GM21786 (cell line): ENCODE results near the gene TEDC2.
"Not testable (repeated sequence)": the region's sequence is repeated elsewhere in the genome, so short reads cannot be mapped to it uniquely, and the experiment has no call there.

Experiments
- ATAC-seq: cut with Tn5 transposase; IDR thresholded peaks from one replicate; pipeline ENCODE4 v1.9.1; 2021; ENCODE audit not compliant: unreplicated experiment

TEDC2 gene, protein sequence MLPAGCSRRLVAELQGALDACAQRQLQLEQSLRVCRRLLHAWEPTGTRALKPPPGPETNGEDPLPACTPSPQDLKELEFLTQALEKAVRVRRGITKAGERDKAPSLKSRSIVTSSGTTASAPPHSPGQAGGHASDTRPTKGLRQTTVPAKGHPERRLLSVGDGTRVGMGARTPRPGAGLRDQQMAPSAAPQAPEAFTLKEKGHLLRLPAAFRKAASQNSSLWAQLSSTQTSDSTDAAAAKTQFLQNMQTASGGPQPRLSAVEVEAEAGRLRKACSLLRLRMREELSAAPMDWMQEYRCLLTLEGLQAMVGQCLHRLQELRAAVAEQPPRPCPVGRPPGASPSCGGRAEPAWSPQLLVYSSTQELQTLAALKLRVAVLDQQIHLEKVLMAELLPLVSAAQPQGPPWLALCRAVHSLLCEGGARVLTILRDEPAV

DNA sequence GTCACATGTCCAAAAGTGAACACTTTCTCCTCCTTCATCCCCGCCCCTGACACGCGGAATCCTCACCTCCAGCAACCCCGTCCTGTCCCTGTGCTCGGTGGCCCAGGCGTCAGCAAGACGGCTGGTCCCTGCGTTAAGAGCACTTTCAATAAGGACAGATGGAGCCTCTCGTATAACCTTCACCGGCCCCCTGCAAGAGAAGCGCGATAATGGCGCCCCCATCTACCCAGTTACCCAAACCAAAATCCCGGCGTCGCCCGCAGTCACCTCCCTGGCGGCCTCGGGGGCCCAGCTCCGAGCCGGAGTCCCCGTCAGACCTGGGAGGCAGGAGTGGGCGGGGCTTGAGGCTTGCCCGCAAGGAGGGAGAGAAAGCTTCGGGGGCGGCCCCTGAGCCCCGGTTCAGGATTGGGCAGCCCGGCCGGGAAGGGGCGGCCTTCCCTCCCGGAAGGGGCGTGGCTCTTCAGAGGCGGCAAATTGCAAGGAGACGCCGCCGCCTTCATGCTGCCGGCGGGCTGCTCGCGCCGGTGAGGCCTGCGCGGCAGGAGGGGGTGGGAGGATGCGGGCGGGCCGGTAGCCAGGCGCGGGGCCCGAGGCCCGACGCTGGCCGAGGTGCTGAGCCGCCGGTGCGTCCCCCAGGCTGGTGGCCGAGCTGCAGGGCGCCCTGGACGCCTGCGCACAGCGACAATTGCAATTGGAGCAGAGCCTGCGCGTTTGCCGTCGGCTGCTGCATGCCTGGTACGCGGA is at the start of gene TEDC2:
TSS of gene TEDC2 (plus strand) at position 463 of the 744 bp plus-strand sequence. CDS start at position 499, 36 bp downstream.
- ATAC-seq, result peak; percentile 90

DNA sequence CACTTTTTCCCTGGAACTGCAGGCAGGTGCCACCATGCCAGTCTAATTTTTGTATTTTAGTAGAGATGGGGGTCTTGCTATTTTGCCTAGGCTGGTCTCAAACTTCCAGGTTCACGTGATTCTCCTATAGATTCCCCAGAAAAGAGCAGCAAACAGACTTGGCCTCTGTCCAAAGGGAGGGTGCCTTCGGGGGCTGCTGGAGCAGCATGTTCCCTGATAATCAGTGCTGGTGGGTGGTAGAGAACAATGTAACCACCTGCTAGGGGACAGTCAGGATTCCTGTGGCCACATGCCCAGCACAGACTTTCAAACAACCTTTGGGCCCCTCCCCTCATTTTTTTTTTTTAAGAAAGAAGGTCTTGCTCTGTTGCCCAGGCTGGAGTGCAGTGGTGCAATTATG is 44.8 kb upstream of the TEDC2 start:
- no peak for ATAC-seq

- no peak for ATAC-seq
Measured at GRCh38 chr16:2420035-2420434, 39.9 kb upstream of the TEDC2 start.

DNA sequence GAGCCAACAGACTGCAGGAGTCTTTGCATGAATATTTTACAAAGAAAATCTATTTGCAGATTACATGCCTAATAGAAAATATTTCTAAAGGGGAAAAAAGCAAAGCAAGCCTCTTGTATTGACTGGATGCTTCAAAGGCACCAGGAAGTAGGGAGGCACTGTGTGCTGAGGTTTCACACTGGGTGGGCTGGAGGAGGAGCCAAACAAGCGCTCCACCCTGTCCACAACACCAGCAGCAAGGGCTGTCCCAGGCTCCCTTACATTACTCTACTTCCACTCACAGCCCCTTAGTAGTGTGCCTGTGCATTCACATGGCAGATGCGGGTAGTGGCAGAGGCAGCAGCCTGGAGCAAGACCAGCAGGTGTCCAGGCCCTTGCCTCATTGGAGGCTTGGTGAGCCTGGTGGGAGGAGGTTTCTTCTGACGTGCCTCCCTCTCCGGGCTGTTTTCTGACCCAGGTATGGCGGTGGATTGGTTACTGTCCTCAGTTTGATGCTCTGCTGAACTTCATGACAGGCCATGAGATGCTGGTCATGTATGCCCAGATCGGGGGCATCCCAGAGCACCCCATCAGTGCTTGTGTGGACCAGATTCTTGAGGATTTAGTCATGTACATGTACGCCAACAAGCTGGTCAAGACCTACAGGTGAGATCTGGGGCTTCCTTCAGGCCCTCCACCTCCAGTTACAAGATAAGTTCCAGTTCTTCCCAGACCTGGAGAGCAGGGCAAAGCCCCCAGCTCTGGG is 37.6 kb upstream of the TEDC2 start:
- ATAC-seq, result no peak

DNA sequence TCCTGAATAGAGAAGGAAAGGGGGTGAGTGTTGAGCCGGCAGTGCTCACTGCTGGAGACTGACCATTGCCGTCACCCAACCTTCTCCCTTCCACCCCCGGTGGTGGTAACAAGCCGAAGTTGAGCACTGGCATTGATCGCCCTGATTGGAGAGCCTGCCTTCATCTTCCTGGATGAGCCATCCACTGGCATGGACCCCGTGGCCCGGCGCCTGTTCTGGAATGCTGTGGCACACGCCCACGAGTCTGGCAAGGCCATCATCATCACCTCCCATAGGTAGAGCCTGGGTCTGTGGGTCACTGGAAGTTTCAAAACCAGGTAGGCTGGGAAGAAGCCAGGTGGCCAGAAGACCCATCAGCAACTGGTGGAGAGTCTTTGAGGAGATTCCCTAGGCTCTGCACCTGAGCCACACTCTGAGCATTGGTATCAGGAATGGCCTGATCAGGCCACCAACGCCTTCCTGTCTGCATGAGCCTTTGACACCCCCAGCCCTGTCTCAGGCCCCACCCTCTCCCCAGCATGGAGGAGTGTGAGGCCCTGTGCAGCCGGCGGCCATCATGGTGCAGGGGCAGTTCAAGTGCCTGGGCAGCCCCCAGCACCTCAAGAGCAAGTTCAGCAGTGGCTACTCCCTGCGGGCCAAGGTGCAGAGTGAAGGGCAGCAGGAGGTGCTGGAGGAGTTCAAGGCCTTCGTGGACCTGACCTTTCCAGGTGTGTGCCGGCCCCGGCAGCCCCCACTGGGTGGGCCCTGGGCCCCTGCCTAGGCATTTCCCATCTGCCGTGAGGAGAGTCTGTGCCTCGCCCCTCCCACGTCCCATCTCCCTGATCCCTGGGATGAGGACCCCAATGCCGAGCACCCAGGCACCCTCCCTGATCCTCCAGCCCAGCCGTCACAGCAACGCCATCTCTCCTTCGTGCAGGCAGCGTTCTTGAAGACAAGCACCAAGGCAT is 35.6 kb upstream of the TEDC2 start:
- no peak for ATAC-seq

DNA sequence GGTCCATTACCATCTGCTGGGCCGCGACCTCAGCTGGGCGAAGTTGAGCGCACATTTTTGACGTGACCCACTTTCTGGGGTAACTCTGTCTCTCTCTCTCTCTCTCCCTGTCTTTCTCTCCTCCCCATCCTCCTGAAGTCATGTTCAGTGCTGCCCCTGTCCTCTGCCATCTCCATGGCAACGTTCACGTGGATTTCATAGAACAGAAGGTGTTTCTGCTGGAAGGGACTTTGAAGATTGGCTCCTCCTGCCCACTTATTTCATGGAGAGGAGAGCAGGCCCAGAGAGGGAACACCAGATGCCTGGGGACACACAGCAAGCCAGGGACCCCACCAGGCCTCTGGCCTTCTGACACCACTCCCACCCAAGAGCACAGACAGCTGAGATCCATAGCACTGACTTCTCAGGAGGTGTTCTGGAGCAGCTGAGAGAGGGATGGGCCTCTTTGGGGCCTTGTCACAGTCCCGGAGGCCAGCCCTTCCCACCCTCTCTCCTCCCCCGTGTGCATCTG is 34.8 kb upstream of the TEDC2 start:
- ATAC-seq, result no peak

DNA sequence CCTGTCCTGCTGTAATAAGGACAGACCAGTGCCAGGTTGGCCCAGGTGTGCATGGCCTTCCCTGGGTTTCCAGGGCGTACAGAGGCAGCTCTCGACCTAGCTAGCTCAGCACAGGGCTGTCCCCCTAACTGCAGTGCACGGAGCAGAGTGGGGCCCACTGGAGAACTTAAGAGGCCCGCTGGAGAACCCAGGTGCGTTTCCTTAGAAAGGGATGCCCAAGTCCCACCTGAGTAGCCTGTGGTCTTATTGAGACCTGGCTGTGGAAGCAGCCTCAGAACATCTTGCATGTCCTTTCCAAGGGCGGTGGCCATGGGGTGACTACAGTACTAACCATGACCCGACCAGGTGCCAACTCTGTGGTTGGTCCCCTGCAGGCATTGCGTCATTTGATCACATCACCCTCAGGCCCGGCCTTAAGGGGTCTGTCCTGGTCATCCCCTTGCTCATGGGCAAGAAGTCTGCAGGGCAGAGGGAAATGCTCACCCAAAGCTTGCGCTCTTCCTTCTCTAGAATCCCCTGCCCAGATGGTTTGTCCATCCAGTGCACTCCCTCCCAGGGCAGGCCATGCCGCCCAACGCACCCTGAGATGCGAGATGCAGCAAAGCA is 34.0 kb upstream of the TEDC2 start:
- ATAC-seq, result no peak

- no peak for ATAC-seq
Measured at GRCh38 chr16:2426941-2427361, 33.0 kb upstream of the TEDC2 start.

DNA sequence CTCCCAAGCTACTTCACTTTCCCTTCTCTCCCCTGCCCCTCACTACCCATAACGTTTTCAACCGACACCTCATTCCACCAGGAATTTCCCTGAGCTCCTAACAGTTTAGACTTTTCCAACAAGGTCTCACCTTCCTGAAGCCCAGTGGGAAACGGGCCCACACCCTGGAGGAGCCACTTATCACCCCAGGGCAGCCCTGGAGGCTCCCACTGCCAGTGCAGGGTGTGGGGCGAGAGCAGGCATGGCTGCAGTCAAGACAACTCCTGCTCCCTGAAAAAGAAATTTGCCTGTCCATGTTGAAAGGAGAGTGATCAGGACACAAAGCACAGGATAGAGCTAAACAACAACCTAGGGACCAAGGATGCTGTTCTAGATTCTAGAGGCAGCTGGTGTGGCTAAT is 32.4 kb upstream of the TEDC2 start:
- ATAC-seq, result no peak

GRCh38 chr16:2428051-2428783 is 31.7 kb upstream of the TEDC2 start:
- no peak for ATAC-seq

GRCh38 chr16:2428784-2429033 is 31.2 kb upstream of the TEDC2 start:
- no peak for ATAC-seq

DNA sequence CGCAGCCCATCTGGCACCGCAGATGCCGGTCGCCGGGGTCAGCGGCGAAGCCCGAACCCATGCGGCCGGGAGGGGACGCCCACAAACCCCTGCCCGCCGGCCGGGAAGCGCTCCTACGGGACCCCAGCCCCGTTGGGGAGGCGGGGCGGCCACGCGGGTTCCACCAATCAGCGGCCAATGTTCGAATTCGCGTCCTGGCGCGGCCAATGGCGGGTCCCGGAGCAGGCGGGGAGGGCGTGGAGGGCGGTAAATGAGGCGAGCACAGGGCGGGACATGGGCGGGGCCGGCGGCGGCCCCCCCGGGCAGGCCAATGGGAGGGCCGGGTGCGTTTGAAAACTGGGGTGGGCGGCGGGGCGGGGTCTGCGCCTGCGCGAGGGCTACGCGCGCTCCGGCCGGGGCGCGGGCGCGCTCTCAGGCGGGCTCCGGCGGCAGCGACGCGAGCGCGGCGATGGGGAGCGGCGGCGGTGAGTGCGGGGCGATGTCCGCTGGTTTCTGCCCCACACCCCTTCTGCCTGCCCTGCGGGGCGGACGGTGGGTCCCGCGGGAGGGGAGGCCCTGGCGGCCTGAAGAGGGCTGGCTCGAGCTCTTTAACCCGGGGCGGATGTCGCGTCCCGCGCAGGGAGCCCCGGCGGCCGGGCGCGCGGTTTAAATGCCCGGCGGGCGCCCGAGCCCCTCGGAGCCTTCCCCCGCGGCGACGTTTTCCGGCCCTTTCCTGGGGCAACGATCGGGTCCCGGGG is 30.7 kb upstream of the TEDC2 start, which contains the start of gene CCNF:
TSS of gene CCNF (plus strand) at position 414 of the 737 bp plus-strand sequence. CDS start at position 449, 35 bp downstream.
- ATAC-seq, result peak; percentile 88

DNA sequence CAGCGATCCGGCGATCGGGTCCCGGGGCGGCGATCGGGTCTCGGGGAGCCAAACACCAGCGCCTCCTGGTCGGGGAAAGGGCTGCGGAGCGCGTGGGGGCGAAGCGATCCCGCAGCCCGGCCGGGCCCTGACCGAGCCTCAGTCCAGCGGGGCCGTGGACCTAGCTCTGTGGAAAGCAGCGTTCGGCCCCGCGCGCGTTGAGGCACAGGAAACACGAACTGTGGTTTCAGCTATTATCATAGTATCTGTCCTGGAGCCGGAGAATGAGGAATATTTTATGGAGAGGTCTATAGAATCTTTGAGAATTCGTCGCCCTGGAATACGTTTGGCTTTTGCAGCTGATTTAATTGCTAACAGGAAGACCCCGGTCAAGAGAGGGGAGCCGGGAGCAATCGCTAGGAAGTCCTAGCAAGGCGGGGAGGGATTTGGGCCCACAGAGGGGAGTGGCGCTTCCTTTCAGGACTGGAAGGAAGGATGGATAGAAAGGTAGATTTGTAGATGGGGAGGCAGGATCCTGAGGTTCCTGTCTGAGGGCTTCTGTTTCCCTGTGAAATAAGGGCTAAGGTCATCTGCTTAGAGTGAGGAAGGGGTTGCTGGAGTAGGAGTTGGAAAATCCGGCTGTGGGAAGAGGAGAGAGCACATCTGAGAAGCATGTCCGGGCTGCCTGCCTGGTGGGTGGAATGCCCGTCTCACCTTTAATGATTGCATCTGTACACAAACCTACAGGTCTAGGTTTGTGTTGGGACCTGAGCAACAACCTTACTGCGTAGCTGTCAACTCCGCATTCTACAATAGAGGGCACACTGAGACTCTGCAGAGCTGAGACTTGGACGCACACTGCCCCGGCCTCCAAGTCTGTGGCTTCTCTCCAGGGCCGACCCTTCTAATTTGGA is 29.9 kb upstream of the TEDC2 start:
- ATAC-seq, result no peak

GRCh38 chr16:2432286-2432685 is 27.6 kb upstream of the TEDC2 start:
- no peak for ATAC-seq

DNA sequence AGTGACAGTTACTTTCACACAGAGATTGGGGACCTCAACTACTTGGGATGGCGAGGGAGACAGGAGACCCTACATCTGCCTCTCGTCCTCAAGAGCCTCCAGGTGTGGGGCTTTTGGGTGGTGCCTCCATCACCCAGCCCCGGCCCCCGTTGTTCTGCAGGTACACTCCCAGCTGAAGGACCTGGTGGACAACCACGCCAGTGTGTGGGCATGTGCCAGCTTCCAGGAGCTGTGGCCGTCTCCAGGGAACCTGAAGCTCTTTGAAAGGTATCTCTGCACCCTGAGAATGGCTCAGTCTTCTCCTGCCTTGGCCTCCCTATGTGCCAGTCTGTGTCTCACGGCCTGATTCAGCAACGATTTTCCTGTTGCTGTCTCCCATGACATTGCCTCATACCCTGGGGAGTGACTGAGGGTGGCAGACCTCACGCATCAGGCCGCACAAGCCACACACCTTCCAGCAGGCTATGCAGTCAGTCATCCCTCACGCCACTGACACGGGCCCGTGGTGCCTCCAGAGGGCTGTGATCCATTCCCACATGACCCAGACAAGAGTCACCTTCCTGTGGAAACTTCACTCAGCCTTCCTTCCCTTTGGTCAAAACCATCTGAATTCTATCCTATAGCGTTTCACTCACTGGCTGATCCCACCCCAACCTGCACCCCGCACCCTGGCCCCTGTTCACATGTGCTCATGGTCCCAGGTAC is 27.0 kb upstream of the TEDC2 start:
- ATAC-seq, result no peak

DNA sequence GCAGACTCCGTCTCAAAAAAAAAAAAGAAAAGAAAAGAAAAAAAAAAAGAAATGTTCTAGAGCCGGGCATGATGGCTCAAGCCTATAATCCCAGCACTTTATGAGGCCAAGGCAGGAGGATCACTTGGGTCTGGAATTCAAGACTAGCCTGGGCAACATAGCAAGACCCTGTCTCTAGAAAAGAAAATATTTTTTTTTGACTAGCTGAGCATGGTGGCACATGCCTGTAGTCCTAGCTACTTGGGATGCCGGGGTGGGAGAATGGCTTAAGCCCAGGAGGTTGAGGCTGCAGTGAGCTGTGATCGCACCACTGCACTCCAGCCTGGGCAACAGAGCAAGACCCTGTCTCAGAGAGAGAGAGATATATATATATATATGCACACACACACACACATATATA is 24.7 kb upstream of the TEDC2 start:
- ATAC-seq, result not testable (repeated sequence)

GRCh38 chr16:2436110-2436509 is 23.8 kb upstream of the TEDC2 start:
- ATAC-seq, result no peak
